DOHH2 (cell line): ENCODE measurements around the gene ATG14.

Experiments used
- H3F3A ChIP-seq: fragments of 200-600 bp; sonication (generic), shearing (Covaris generic); 2 replicates; pipeline ENCODE4 v1.6.0; 2016; ENCODE audit warnings: antibody characterized with exemption, mild to moderate bottlenecking; ENCODE audit not compliant: control insufficient read depth, insufficient read depth
- H3K27ac ChIP-seq: fragments of 200-600 bp; sonication (generic); 2 replicates; pipeline ENCODE4 v1.5.1; 2014; ENCODE audit warnings: low read depth, mild to moderate bottlenecking, low read length, moderate library complexity
- H3K27me3 ChIP-seq: fragments of 200-600 bp; sonication (generic); 2 replicates; pipeline ENCODE4 v1.6.1; 2014; ENCODE audit warnings: mild to moderate bottlenecking, low read length, mixed read lengths; ENCODE audit not compliant: control insufficient read depth
- H3K36me3 ChIP-seq: fragments of 200-600 bp; sonication (generic); 2 replicates; pipeline ENCODE4 v1.6.1; 2014; ENCODE audit warnings: mild to moderate bottlenecking, low read length, moderate library complexity, mixed read lengths; ENCODE audit not compliant: control insufficient read depth
- H3K4me1 ChIP-seq: fragments of 200-600 bp; sonication (generic); 2 replicates; pipeline ENCODE4 v1.6.1; 2014; ENCODE audit warnings: mild to moderate bottlenecking, low read length, mixed read lengths; ENCODE audit not compliant: control insufficient read depth
- H3K4me2 ChIP-seq: fragments of 200-600 bp; sonication (generic); 2 replicates; pipeline ENCODE4 v1.6.0; 2014; ENCODE audit warnings: mild to moderate bottlenecking, low read length, moderate library complexity
- H3K4me3 ChIP-seq: fragments of 200-600 bp; sonication (generic); 2 replicates; pipeline ENCODE4 v1.5.1; 2014; ENCODE audit warnings: mild to moderate bottlenecking, low read length, mixed read lengths
- H3K79me2 ChIP-seq: fragments of 200-600 bp; sonication (generic); 2 replicates; pipeline ENCODE4 v1.6.1; 2014; ENCODE audit warnings: mild to moderate bottlenecking, low read length, mixed read lengths; ENCODE audit not compliant: control insufficient read depth
- H3K9me2 ChIP-seq: fragments of 200-600 bp; sonication (generic); replicated peaks from 2 replicates; pipeline ENCODE4 v1.6.1; 2014; ENCODE audit warnings: mild to moderate bottlenecking, low read length, mixed read lengths; ENCODE audit not compliant: control insufficient read depth
- H3K9me3 ChIP-seq: fragments of 200-600 bp; sonication (generic); 2 replicates; pipeline ENCODE4 v1.6.1; 2014; ENCODE audit warnings: antibody characterized with exemption, low read length, mixed read lengths; ENCODE audit not compliant: control insufficient read depth, insufficient read depth
- H4K20me1 ChIP-seq: fragments of 200-600 bp; sonication (generic); 2 replicates; pipeline ENCODE4 v1.6.0; 2014; ENCODE audit warnings: low read depth, mild to moderate bottlenecking, antibody characterized with exemption, low read length, moderate library complexity; ENCODE audit not compliant: control insufficient read depth, insufficient read depth
- CTCF ChIP-seq: fragments of 200-600 bp; sonication (generic); IDR thresholded peaks from one replicate; pipeline ENCODE4 v1.5.1; 2014; ENCODE audit warnings: antibody characterized with exemption, mild to moderate bottlenecking, low read depth, low read length; ENCODE audit not compliant: poor library complexity, severe bottlenecking
- EZH2phosphoT487 ChIP-seq: fragments of 200-600 bp; sonication (generic); IDR thresholded peaks from 2 replicates; pipeline ENCODE4 v1.6.1; 2017; ENCODE audit warnings: borderline replicate concordance, mild to moderate bottlenecking, antibody characterized with exemption, low read length, moderate library complexity, mixed read lengths

The ATG14 gene

GRCh38 chr14:55352201-55352600 is 59.4 kb downstream of the ATG14 start:
- no peak overlapping the region for H3K27ac ChIP-seq
- no peaks in the 10 kb centered on the region for H3F3A ChIP-seq
- no peaks in the 10 kb centered on the region; the same call in 1 of the 2 replicates for H4K20me1 ChIP-seq
- TF ChIP-seq EZH2phosphoT487: no peak
- peaks cover 12% of the 10 kb centered on the region for H3K4me1 ChIP-seq
- peaks cover 22% of the 10 kb centered on the region for H3K79me2 ChIP-seq
- no peaks in the 10 kb centered on the region for H3K27me3 ChIP-seq
- H3K4me2 ChIP-seq: no peak overlapping the region
- no peaks in the 10 kb centered on the region for H3K9me2 ChIP-seq
- no peak overlapping the region for H3K4me3 ChIP-seq
- peaks cover 27% of the 10 kb centered on the region for H3K36me3 ChIP-seq
- no peaks in the 10 kb centered on the region for H3K9me3 ChIP-seq

- no peaks in the 10 kb centered on the region for H3K9me3 ChIP-seq
- peaks cover 32% of the 10 kb centered on the region for H3K79me2 ChIP-seq
- TF ChIP-seq CTCF: no peak
- no peak for TF ChIP-seq EZH2phosphoT487
- H4K20me1 ChIP-seq: no peaks in the 10 kb centered on the region; the same call in 1 of the 2 replicates
- H3K4me2 ChIP-seq: no peak overlapping the region
- no peaks in the 10 kb centered on the region for H3K27me3 ChIP-seq
- H3K36me3 ChIP-seq: peaks cover 27% of the 10 kb centered on the region
- H3K9me2 ChIP-seq: no peaks in the 10 kb centered on the region
- H3F3A ChIP-seq: no peaks in the 10 kb centered on the region
- peaks cover 12% of the 10 kb centered on the region for H3K4me1 ChIP-seq
- no peak overlapping the region for H3K4me3 ChIP-seq
- no peak overlapping the region for H3K27ac ChIP-seq
Observed at GRCh38 chr14:55351111-55351510, 60.5 kb downstream of the ATG14 start.

- no peak overlapping the region for H3K4me2 ChIP-seq
- peaks cover 27% of the 10 kb centered on the region for H3K36me3 ChIP-seq
- H3K27me3 ChIP-seq: no peaks in the 10 kb centered on the region
- no peaks in the 10 kb centered on the region for H3F3A ChIP-seq
- peaks cover 12% of the 10 kb centered on the region for H3K4me1 ChIP-seq
- no peak overlapping the region for H3K27ac ChIP-seq
- H3K4me3 ChIP-seq: no peak overlapping the region
- H3K9me3 ChIP-seq: no peaks in the 10 kb centered on the region
- peaks cover 38% of the 10 kb centered on the region for H3K79me2 ChIP-seq
- no peaks in the 10 kb centered on the region; the same call in 1 of the 2 replicates for H4K20me1 ChIP-seq
- no peak for TF ChIP-seq EZH2phosphoT487
- no peak for TF ChIP-seq CTCF
- no peaks in the 10 kb centered on the region for H3K9me2 ChIP-seq
Observed at GRCh38 chr14:55350461-55350860, 61.2 kb downstream of the ATG14 start.

- Histone ChIP-seq H3K4me1 (peaks cover 12% of the 10 kb centered on the region), H3K27me3 (no peaks in the 10 kb centered on the region), H3F3A (no peaks in the 10 kb centered on the region), H3K9me3 (no peaks in the 10 kb centered on the region), H3K9me2 (no peaks in the 10 kb centered on the region), H3K79me2 (peaks cover 42% of the 10 kb centered on the region), H3K27ac (no peak overlapping the region), H3K4me3 (no peak overlapping the region), H3K36me3 (peaks cover 27% of the 10 kb centered on the region), H4K20me1 (no peaks in the 10 kb centered on the region; the same call in 1 of the 2 replicates), H3K4me2 (no peak overlapping the region)
- no peak for TF ChIP-seq EZH2phosphoT487
- no peak for TF ChIP-seq CTCF
Observed at GRCh38 chr14:55349565-55349964, 62.1 kb downstream of the ATG14 start.
